Stimulated activated CD4-positive, alpha-beta T cell treated with anti-CD3 and anti-CD28 coated beads, Interleukin-1b, Interleukin-23, amount 100 ng/mL, for 4 hours (primary cell): ENCODE results near the gene LRRIQ1.
"Not testable (repeated sequence)": the region's sequence is repeated elsewhere in the genome, so short reads cannot be mapped to it uniquely, and the experiment has no call there.

Experiments used
- DNase-seq, 2 donors: peaks; one replicate each; pipeline ENCODE4 v3.0.0-alpha.2; 2020; ENCODE audit warnings: low read depth in 2 of 2

Gene LRRIQ1

DNA sequence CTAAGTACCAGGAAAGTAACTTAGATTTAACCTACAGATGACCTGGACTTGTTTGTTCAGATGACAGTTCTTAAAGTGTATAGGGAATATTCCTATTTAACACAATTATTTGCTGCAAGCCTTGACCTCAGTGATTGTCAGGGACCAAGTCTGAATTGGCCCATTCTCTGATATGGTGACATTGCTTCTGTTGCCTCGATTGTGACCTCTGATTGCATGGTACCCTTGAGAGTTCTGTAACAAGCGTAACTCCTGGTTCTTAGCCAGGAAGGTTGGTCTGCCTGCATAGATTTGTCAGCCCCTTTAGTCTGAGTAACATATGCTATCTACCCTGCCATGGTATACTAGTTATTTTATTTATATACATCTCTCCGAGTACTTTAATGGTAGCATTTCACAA, 150.1 kb downstream of the LRRIQ1 start:
- no peak for DNase-seq

DNA sequence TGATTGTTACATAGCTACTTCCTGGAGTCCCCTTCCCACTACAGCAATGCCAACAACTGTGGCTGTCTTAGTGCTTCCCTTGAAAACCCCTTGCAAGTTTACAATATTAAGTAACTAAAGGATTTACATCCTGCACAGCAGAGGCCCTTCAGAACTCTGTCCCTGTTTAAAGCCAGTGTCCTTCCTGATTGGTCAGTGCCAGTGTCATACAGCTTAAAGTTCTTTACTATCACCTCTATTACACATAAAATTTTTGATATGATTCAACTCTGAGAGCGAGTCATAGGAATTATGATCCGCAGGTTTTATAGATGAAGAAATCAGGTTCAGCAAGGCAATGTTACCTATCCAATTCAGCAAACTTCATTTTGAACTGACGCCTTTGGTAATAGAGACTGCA, 152.5 kb downstream of the LRRIQ1 start:
- no peak for DNase-seq

DNA sequence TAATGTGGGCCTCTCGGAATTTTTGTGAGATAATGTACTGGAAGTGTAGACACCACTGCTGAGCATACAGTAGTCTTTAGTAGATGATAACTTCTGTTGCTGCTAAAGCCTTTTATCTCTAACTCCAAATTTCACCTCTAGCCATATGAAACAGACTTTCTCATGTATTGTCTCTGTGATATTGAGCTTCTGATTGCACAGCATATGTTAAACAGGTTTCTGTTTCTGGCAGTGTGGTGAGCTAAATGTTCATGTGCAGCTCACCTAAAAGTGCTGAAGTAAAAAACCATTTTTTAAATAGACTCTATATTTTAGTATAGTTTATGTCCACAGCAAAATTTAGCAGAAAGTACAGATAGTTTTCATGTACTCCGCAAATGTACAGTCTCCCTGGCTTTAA, 154.6 kb downstream of the LRRIQ1 start:
- no peak for DNase-seq

DNA sequence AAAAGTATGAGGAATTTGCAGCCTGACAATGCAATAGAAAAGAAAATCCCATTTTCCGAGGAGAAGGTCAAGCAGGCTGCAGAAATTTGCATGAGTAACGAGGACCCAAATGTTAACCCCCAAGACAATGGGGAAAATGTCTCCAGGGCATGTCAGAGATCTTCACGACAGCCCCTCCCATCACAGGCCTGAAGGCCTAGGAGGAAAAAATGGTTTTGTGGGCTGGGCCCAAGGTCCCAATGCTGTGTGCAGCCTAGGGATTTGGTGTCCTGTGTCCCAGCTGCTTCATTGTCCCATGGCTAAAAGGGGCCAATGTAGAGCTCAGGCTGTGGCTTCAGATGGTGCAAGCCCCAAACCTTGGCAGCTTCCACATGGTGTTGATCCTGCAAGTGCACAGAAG, 167.7 kb downstream of the LRRIQ1 start:
- not testable (repeated sequence) for DNase-seq

DNA sequence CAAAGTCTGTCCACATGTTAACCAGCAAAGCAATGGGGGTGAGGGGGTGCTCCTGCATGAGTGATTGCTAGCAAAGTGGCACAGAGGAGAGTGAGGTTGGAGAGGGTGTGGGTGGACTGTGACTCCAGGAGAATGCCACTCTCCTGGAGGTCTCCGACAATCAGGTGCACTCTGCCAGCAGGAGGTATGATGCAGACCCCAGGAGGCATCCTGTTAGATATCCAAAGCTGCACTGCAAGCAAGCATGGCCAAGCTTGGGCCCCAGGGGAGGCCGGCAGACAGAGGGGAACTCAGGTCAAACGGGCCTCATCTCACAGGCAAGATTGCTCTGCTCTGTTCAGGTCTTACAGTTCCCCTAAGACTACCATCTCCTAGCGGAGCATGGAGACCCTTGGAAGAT, 170.4 kb downstream of the LRRIQ1 start:
- no peak for DNase-seq

DNA sequence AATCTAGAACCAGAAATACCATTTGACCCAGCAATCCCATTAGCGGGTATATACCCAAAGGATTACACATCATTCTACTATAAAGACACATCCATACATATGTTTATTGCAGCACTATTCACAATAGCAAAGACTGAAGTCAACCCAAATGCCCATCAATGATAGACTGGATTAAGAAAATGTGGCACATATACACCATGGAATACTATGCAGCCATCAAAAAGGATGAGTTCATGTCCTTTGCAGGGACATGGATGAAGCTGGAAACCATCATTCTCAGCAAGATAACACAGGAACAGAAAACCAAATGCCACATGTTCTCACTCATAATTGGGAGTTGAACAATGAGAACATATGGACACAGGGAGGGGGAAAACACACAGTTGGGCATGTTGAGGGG, 188.2 kb downstream of the LRRIQ1 start:
- DNase-seq = not testable (repeated sequence)

DNA sequence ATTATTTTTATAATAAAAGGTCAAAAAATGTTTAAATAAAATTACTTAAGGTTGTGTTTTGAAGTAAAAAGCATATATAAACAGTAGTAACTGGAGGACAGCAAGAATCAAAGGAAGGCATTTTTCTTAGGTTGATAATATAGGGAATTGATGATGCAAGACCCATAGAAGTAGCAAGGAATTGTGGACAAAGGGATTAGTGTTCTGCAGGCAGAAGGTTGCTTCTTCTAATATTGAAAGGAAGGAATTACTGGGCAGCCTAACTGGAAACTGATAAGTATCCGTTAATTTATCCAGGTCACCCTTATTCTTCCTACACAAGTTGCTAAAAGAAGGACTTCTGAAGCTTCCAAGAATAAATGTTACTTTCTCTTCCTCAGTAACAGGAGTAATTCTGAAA, 189.3 kb downstream of the LRRIQ1 start:
- no peak for DNase-seq

DNA sequence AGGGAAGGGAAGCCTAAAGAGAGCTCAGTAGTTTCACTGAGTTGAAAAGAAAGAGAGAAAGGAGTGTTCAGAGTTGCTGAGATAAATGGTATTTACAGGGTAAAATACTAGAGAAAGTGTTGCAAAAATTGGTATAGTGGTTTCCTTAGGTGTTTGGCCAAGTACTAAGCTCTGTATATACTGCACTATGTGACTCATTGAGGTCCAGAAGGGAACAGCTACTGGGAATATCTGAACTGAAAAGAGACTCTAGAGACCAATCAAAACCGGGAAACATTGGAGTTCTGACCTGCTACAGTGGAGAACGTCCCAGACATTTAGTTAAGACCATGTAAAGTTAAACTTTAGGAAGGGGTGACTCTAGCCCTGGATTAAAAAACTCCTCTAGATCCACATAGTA, 201.2 kb downstream of the LRRIQ1 start:
- DNase-seq = no peak

DNA sequence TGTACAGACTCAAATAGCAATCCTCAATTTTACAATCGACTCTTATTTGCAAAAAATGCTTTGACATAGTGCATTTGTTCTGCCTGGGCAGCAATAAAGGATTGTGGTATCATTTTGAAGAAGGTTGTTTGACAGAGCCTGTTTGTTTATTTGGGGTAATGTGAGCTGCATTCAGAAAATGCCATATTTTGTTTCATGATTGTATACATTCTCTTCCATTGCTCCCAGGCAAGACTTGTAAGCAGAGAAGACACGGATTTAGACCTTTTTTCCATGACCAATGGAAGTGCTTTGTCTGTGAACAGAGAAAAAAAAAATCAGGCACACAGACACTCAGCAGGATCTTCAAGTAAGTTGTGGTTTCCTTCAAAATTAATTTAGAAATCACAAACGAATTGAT, 208.4 kb downstream of the LRRIQ1 start:
- DNase-seq = no peak

DNA sequence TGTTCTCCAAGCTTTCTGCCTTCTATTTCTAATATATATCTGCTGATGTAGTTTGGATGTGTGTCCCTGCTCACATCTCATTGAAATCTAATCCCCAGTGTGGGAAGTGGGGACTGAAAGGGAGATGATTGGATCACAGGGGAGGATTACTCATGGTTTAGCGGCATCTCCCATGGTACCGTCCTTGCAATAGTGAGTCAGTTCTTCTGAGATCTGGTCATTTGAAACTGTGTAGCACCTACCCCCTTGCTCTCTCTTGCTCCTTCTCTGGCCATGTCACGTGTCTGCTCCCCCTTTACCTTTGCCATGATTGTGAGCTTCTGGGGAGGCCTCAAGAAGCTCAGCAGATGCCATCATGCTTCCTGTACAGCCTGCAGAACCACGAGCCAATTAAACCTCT, 217.7 kb downstream of the LRRIQ1 start:
- no peak for DNase-seq

DNA sequence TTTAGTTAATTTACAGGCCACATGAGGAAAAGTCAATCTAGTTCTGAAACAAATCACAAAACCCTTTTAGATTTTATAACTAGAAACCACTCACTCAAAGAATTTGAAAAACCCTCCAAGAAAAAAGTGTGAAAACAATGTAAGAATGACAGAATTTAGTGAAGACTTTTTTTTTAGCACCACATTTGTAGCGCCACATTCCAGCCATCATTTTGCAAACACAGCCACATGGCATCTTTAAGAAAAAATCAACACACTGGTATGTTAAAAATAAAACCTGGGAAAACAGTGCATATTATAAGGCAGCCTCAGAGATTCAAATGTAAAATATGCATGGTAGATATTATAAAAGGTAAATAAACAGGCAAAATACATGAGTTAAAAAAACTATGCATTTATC, 221.5 kb downstream of the LRRIQ1 start:
- no peak for DNase-seq

DNA sequence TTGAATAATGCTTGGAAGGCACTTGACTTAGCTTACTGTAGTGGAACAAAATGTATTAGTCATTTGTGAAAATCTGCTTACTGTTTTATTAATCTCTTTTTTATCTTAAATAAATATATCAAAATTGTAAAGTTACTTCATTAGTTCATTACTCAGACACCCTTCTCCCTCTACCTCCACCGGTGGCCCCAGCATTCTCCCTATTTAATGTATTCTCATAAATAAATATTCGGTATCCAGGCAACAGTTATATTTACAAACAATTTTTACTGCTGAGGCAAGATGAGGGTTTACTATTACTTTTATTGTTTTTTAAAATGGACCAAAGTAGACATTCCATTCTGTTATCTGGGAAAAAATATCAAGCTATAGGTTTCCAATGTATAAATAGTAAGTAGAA, 224.3 kb downstream of the LRRIQ1 start:
- no peak for DNase-seq

DNA sequence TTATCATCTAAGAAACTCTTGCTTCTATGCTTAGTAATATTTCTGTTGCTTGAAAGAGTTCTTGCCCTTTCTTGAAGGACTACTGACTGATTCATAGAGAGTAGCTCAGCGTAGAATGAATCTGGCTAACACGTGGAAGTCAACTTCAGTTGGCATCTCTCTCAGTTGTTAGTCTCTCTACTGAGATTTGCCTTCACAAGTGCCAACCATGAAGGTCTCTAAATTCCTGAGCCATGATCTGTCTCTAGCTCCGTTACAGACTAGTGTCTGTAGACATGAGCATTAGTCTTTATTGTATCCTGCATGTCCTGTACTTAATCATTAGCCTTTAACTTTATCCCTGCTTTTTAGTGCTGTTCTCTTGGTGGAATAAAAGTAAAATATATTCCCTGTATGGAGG, 224.7 kb downstream of the LRRIQ1 start:
- DNase-seq = no peak

DNA sequence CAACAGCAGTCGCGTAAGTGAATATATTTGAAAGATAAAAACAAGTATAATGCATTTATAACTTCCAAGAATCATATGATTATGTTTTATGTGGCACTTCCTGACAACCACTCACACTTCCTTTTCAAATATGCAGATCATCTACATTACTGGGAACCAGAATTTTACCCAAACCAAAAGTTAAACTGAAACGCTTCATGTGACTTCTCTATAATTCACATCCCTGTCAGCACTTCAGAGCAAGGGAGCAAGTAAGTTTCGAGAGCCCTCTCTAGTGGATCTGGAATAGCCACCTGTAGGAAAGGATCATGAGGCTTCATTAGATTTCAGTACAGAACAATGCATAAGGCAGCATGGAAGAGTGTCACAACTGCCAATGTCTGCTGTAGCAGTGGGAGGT, 230.2 kb downstream of the LRRIQ1 start:
- no peak for DNase-seq

DNA sequence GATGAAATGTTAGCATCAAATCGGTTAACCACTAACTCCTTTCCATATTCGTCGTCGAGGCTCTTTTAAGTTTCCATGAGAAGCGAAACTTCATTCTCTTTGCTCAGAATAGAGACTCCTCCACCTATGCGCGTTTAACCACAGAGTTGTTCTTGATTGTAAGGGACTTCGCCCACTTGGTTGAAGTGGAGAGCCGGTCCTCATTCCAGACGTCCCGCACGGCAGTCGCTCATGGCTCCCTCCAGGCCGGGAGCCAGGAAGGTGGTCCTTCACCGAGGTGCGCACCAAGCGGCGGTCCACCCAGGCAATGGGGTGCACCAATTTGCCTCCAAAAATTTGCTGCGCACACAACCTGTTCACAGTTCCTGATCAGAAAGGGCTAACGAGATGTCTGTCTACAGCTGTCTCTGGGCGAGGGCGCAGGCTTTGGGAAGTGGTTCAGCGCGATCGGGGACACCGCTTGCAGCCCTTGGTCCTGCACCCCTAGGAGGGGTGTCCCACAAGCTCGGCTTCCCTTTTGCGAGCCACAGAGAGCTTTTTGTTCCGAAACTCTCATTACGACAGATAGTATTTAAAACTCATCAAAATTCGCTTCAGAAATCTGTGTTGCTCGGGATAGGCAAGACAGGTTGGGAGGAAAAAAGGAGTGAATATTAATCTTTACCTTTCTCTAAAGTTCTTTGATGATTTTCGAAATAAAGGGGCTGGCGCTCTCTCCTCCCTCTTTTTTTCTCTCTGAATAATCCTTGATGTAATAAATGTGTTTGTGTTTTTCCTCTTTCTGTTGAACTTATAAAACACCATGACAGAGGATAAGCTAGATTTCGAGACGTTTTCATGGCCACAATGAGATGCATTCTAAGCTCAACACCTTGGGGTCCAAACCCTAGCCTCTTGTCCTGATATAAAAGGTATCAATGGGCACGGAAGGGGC, 237.5 kb downstream of the LRRIQ1 start:
- DNase-seq = no peak

DNA sequence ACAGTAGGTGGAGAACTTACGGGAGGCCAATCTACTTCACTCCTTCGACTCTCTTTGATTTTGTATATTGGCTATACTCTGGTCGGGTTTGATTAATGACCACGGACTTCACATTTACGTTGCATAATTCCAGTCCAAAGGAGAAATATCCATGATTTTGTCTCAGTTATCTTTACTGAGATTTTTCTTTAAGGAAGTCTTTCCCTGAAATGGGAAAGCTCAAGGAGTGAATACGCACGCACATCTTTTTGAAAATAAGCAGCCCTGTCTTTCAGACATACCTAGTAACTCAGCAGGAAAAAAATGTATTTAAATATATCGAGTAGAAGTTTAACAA, 238.1 kb downstream of the LRRIQ1 start:
- no peak for DNase-seq

DNA sequence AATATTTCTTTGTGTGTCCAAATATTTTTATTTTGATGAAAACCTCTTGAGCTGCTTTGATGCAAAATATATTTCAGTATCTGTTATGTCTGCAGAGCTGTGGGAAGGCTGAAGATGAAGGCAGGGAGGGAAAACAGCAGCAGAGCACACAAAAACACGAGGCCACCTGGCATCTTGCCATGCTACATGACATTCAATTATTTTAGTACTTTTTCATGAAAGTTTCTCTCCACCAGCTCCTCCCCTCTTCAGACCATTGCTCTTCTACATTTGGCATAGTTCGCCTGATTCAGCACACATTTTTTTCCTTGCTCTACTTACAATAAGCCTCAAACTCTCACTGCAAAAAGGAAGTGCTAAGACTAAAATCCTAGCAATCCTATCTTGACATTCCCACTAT, 239.2 kb downstream of the LRRIQ1 start:
- no peak for DNase-seq

DNA sequence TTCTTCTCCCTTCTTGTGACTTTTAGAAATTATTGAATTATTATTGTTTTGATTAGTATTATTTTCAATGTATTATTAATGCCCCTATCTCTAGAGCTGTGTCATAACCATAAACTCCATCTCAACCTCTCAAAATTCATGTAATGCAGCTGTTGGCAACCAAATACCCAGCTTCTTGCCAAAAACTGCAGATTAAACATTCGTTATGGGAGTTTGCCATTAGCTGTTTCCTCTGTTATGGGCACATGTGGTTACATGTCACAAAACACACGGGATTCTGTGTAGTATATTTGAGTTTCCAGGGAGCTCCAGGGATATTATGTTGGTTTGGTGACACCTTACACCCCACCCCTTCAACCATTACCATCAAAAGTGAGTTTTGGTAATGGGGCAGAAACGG, 241.0 kb downstream of the LRRIQ1 start:
- no peak for DNase-seq

DNA sequence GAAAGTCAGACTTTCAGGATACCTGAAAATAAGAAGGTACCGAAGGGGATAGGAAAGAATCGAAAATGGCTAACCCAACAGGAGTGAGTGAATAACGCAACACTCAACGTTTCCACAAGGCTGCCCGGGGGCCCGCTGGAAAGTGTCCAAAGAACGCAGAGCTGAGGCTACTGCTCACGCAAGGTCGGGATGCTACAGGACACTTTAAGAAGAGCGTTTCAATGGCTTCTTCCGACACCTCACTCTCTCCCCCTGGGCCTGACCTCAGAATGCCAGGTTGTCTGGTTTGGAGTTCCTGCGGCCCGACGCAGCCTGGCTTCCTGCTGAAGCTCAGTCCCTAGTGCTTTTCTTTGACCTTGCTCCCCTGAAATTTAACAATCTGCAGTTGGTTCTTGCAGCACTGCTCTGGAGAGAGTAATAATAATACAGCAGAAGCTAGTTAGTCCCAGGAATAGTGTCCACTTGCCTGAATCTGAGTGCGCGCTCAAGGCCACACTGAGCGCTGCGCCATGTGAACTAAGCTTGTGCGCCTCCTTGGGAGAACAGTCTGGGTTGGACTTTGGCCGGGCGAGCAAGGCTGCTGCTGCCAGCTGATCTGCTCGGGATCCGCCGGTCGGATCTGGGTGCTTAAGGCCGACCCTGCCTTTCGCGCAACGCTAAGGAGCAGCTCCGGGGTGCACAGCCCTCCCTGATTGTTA, 241.9 kb downstream of the LRRIQ1 start:
- DNase-seq = no peak

DNA sequence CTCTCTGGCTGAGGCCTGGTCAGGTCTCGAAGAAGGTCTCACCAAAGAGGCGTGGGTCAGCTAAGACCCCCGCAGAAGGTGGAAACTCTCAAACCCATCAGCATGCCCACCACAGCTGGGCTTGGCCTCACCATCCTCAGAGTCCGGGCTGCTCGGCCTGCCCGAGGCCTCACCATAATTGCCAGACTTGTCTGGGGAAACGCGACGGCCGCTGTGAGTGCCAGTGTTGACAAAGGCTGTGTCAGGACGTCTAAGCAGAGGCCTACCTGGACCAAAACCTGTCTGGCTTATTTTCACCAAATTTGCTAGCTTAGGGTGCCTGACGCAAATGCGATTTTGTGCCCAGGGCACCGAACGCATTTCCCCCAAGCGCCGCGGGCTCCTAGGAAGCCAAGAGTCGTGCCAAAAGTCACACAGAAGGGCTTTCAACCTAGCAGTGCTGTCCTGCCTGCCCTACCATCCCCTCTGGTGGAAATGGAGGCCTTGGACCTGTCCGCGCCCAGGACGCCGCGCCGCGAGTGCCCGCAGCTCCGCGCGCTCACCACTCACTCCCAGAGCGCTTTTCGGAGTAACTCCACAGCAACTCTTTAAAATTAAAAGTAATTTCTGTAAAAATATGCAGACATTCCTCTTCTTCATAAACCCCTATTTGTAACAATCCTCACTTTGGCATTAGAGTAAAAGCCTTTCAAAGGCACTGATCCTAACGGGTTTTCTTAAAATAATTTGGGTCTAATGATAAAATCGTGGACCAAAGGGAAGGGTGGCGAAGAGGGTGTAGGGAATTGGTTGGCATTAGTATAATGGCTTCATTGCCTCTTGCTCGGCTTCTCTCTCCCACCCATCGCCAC, 242.7 kb downstream of the LRRIQ1 start:
- DNase-seq = no peak

DNA sequence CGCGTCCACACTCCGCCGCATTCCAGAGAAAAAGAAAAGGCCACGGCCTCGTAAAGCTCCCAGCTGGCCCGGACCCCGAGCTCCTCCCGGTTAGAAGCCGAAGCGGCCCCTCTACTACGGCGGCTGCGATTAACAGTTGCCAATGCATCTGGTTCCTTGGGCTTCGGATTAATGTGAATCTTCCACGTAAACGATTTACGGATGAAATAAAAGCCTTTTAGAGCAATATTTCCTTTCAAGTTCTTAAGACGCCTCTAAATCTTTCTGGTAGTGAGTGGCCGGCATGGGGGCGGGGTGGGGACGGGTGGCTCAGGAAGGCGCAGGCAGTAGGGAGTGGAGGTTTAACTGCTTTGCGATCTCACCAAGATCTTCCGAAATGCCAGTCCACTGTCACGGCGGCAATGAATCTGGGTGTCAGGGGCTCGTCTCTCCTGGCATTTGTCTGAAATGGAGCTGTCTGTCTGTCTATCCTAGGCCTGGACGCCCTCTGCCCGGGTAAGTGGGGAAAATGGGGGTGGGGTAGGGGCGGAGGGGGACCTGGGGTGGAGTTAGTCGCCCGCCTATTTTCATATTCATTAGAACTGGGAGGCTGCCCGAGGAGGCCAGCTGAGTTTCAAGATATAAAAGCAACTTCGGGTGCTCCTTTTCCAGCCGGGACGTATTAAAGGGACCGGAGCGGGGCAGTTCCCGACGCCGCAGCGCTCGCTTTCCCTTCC, 243.5 kb downstream of the LRRIQ1 start:
- no peak for DNase-seq
